HL-60 (cell line): ENCODE data around the gene L3MBTL3.

ENCODE experiments used
- DNase-seq, 2 experiments: peaks; one replicate each; pipeline ENCODE4 v3.0.0-alpha.2; 2010 to 2020; ENCODE audit warnings: low read depth in 1 of 2, low spot score in 1 of 2
- H3K27ac ChIP-seq: fragments of 250-450 bp; sonication (Bioruptor Pico); replicated peaks from 2 replicates; pipeline ENCODE4 v1.5.1; 2020; ENCODE audit warnings: mild to moderate bottlenecking, moderate library complexity
- H3K27me3 ChIP-seq: fragments of 250-450 bp; sonication (Bioruptor Pico); 2 replicates; pipeline ENCODE4 v1.5.1; 2021; ENCODE audit warnings: mild to moderate bottlenecking, moderate library complexity; ENCODE audit not compliant: insufficient read depth, poor library complexity, severe bottlenecking
- H3K4me3 ChIP-seq: replicated peaks from 2 replicates; pipeline ENCODE4 v1.5.1; 2011; ENCODE audit warnings: mild to moderate bottlenecking, control low read depth, low read length; ENCODE audit not compliant: insufficient read depth
- GABPA ChIP-seq: IDR thresholded peaks from 2 replicates; pipeline ENCODE4 v1.6.1; 2012; ENCODE audit warnings: low read depth
- POLR2AphosphoS5 ChIP-seq: IDR thresholded peaks from 2 replicates; pipeline ENCODE4 v1.6.1; 2012; ENCODE audit warnings: low read depth
- SPI1 ChIP-seq: IDR thresholded peaks from 2 replicates; pipeline ENCODE4 v1.6.1; 2012; ENCODE audit warnings: low read depth, mild to moderate bottlenecking, borderline replicate concordance
- TF ChIP-seq, protein P1 (sequence below): IDR thresholded peaks from 2 replicates; pipeline ENCODE4 v1.6.1; 2012; ENCODE audit warnings: low read depth; ENCODE audit not compliant: insufficient replicate concordance
- TF ChIP-seq, protein P2 (sequence below): IDR thresholded peaks from one replicate; pipeline ENCODE4 v1.5.1; 2011; ENCODE audit warnings: low read length, control low read depth, inconsistent platforms; ENCODE audit not compliant: insufficient read depth

The L3MBTL3 gene

DNA sequence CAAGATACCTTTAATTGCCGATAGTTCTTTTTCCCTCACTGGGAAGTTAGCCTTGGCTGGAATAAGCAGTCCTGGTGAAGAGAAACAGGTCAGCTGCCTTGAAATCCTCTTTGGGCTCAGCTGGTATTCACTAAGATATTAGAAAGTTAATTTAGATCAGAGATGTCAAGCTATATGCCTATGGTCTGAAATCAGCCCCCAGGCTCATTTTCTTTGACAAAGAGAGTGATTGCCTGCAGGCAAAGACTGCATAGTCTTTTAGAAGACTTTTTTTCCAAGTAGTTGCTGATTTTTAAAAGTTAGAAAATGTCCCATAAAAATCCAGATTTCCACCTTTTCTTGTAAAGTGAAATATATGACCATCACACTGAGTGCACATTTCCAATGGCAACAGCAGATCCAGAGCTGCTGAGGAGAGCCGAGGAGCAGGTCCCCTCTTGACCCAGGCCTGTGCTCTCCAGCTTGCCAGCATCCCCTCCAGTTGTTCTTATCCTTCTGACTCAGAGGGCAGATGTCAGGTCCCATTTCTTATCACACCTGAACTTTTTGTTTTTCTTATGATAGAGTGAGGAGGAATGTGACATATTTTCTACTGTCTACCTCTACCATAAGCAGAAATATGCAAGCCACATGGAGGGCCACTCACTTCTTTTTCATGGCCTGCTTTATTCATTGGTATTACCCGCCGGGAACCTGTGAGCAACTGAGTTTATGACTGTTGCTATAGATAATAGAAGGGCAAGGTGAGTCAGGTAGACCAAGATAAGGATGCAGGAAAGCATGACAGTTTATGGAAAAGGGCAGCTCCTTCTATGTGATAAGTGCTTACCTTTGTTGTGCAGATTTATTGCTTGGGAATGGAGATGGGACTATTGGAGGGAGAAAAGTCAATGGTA lies 17.6 kb upstream of the L3MBTL3 start:
- no peaks in the 10 kb centered on the region for H3K27me3 ChIP-seq
- H3K27ac ChIP-seq = no peak overlapping the region
- no peak for DNase-seq
- no peak overlapping the region for H3K4me3 ChIP-seq
- TF ChIP-seq GABPA (no peak), SPI1 (no peak), POLR2AphosphoS5 (no peak)
- TF ChIP-seq, protein P1, sequence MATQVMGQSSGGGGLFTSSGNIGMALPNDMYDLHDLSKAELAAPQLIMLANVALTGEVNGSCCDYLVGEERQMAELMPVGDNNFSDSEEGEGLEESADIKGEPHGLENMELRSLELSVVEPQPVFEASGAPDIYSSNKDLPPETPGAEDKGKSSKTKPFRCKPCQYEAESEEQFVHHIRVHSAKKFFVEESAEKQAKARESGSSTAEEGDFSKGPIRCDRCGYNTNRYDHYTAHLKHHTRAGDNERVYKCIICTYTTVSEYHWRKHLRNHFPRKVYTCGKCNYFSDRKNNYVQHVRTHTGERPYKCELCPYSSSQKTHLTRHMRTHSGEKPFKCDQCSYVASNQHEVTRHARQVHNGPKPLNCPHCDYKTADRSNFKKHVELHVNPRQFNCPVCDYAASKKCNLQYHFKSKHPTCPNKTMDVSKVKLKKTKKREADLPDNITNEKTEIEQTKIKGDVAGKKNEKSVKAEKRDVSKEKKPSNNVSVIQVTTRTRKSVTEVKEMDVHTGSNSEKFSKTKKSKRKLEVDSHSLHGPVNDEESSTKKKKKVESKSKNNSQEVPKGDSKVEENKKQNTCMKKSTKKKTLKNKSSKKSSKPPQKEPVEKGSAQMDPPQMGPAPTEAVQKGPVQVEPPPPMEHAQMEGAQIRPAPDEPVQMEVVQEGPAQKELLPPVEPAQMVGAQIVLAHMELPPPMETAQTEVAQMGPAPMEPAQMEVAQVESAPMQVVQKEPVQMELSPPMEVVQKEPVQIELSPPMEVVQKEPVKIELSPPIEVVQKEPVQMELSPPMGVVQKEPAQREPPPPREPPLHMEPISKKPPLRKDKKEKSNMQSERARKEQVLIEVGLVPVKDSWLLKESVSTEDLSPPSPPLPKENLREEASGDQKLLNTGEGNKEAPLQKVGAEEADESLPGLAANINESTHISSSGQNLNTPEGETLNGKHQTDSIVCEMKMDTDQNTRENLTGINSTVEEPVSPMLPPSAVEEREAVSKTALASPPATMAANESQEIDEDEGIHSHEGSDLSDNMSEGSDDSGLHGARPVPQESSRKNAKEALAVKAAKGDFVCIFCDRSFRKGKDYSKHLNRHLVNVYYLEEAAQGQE = no peak
- TF ChIP-seq, protein P2, sequence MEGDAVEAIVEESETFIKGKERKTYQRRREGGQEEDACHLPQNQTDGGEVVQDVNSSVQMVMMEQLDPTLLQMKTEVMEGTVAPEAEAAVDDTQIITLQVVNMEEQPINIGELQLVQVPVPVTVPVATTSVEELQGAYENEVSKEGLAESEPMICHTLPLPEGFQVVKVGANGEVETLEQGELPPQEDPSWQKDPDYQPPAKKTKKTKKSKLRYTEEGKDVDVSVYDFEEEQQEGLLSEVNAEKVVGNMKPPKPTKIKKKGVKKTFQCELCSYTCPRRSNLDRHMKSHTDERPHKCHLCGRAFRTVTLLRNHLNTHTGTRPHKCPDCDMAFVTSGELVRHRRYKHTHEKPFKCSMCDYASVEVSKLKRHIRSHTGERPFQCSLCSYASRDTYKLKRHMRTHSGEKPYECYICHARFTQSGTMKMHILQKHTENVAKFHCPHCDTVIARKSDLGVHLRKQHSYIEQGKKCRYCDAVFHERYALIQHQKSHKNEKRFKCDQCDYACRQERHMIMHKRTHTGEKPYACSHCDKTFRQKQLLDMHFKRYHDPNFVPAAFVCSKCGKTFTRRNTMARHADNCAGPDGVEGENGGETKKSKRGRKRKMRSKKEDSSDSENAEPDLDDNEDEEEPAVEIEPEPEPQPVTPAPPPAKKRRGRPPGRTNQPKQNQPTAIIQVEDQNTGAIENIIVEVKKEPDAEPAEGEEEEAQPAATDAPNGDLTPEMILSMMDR = no peak

DNA sequence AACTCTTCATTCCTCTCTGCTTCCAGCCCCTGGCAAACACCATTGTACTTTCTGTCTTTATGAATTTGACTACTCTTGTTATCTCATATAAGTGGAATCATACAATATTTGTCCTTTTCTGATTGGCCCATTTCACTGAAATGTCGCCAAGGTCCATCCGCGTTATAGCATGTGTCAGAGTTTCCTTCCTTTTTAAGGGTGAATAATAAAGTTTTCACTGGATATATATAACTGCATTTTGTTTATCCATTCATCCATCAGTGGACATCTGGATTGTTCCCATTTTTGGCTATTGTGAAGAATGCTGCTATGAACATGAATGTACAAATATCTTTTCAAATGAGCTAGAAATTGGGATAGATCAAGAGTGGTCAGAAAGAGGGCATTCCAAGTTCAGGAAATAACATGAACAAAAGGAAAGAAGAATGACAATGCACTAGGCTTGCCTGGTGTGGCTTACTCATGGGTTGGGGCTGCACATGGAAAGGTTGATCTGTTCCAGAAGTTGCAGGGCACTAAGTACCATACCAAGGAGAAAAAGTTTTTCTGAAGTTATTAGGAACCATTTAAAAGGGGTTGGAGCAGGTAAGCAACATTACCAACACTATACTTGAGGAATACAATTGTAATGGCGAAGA lies 10.0 kb upstream of the L3MBTL3 start:
- Histone ChIP-seq H3K27me3 (no peaks in the 10 kb centered on the region), H3K4me3 (no peak overlapping the region)
- TF ChIP-seq, protein P2 = no peak
- TF ChIP-seq POLR2AphosphoS5 (no peak), GABPA (no peak), SPI1 (no peak)
- TF ChIP-seq, protein P1 = no peak

DNA sequence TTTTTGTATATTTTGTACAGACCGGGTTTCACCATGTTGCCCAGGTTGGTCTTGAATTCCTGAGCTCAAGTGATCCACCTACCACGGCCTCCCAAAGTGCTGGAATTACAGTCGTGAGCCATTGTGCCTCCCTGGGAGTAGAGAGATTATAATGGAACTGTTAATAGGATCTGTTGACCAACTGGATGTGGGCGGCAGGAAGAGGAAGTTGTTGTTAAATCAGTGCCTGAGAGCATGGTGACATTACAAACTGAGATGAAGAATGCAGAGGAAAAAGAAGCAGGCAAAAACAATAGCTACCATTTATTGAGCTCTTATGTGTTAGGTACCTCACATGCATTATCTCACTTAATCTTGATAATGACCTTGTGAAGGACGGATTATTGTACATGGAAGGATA lies 9.2 kb upstream of the L3MBTL3 start:
- H3K4me3 ChIP-seq = no peak overlapping the region
- TF ChIP-seq, protein P1 = no peak
- TF ChIP-seq, protein P2 = no peak
- TF ChIP-seq POLR2AphosphoS5 = no peak
- TF ChIP-seq GABPA = no peak
- TF ChIP-seq SPI1 = no peak
- H3K27ac ChIP-seq = no peak overlapping the region
- no peaks in the 10 kb centered on the region for H3K27me3 ChIP-seq
- DNase-seq = peak in 1 of 2 experiments; percentile 6

More for the DNA sequence above, 10.0 kb upstream of the L3MBTL3 start:
- DNase-seq = no peak
- no peak overlapping the region for H3K27ac ChIP-seq
